Urothelium cell line (cell line): ENCODE measurements around the gene FAM174C.

Source experiments
- DNase-seq: peaks from one replicate; pipeline ENCODE4 v3.0.0; 2011; ENCODE audit warnings: low spot score, mixed read lengths
- FAIRE-seq: peaks from 2 replicates; lab custom pipeline; 2011; peaks lifted over from hg19 to GRCh38; lab: Jason Lieb, UNC

FAM174C gene

GRCh38 chr19:1284293-1284978 is 9.1 kb downstream of the FAM174C start:
- DNase-seq (no peak), FAIRE-seq (no peak)

GRCh38 chr19:1284979-1285736 is 9.8 kb downstream of the FAM174C start:
- DNase-seq: no peak
- FAIRE-seq: no peak

GRCh38 chr19:1285737-1286360 is 10.5 kb downstream of the FAM174C start, which contains the start of gene EFNA2:
Gene EFNA2 (plus strand): TSS chr19:1285873. CDS start chr19:1286169, 296 bp downstream.
- DNase-seq: no peak
- no peak for FAIRE-seq

- FAIRE-seq (no peak), DNase-seq (no peak)
Measured at GRCh38 chr19:1286487-1287353, 11.4 kb downstream of the FAM174C start.

- FAIRE-seq (no peak), DNase-seq (no peak)
Measured at GRCh38 chr19:1287354-1288225, 12.3 kb downstream of the FAM174C start.

- FAIRE-seq (no peak), DNase-seq (no peak)
Measured at GRCh38 chr19:1288226-1288612, 12.9 kb downstream of the FAM174C start.

- DNase-seq (no peak), FAIRE-seq (no peak)
Measured at GRCh38 chr19:1288833-1289685, 13.7 kb downstream of the FAM174C start.

- no peak for FAIRE-seq
- no peak for DNase-seq
Measured at GRCh38 chr19:1289686-1290025, 14.3 kb downstream of the FAM174C start.

- DNase-seq (no peak), FAIRE-seq (no peak)
Measured at GRCh38 chr19:1290196-1290702, 14.9 kb downstream of the FAM174C start.

GRCh38 chr19:1290703-1291651 is 15.6 kb downstream of the FAM174C start:
- FAIRE-seq (no peak), DNase-seq (peak; percentile 34)

- FAIRE-seq: no peak
Measured at GRCh38 chr19:1291761-1292418, 16.6 kb downstream of the FAM174C start.

GRCh38 chr19:1292419-1293151 is 17.3 kb downstream of the FAM174C start:
- no peak for DNase-seq
- FAIRE-seq: no peak

More at GRCh38 chr19:1291761-1292418, 16.6 kb downstream of the FAM174C start:
- no peak for DNase-seq

- DNase-seq (no peak), FAIRE-seq (no peak)
Measured at GRCh38 chr19:1293782-1294604, 18.7 kb downstream of the FAM174C start.

- no peak for FAIRE-seq
- no peak for DNase-seq
Measured at GRCh38 chr19:1294688-1295087, 19.4 kb downstream of the FAM174C start.

GRCh38 chr19:1295169-1296012 is 20.1 kb downstream of the FAM174C start:
- no peak for FAIRE-seq
- peak; percentile 65 for DNase-seq
